PC-3 (cell line): ENCODE measurements around the gene SDHAF4. TPM values are rescaled to one million over a fixed set of nuclear protein-coding genes. Genes with fewer than 3 reads are reported as not detected.

ENCODE experiments used
- ATAC-seq: fragments of 200-7000 bp; cut with Tn5 transposase; 2 replicates; pipeline ENCODE4 v1.9.1; 2020; ENCODE audit warnings: mild to moderate bottlenecking, moderate library complexity
- BruUV-seq: library from RNA; stranded (reverse); fragments of 400-500 nt; replicated peaks from 2 replicates; lab custom pipeline; 2021; lab: Mats Ljungman, UMichigan
- CTCF ChIA-PET: fragments of 300-600 bp; sonication (Branson Sonifier 250); formaldehyde crosslinking; loops from one replicate; lab custom pipeline; 2022; ENCODE audit warnings: antibody characterized with exemption; lab: Charles Lee
- POLR2A ChIA-PET: fragments of 300-600 bp; sonication (Branson Sonifier 250); formaldehyde crosslinking; loops from one replicate; lab custom pipeline; 2022; ENCODE audit warnings: antibody characterized with exemption; ENCODE audit not compliant: unreplicated experiment; lab: Charles Lee
- DNase-seq: peaks from one replicate; pipeline ENCODE4 v3.0.0-alpha.2; 2015
- H2AFZ ChIP-seq: fragments of 300-600 bp; sonication (generic); 2 replicates; pipeline ENCODE4 v1.6.0; 2016; ENCODE audit warnings: antibody characterized with exemption, low read length
- H3F3A ChIP-seq: fragments of 300-600 bp; sonication (generic); one replicate; pipeline ENCODE4 v1.6.0; 2017; ENCODE audit warnings: antibody characterized with exemption, low read length, control low read depth, mild to moderate bottlenecking; ENCODE audit not compliant: unreplicated experiment
- H3K27ac ChIP-seq: fragments of 300-600 bp; sonication (generic); 2 replicates; pipeline ENCODE4 v1.5.1; 2016; ENCODE audit warnings: mild to moderate bottlenecking, low read length
- H3K27me3 ChIP-seq: fragments of 300-600 bp; sonication (generic); 2 replicates; pipeline ENCODE4 v1.6.1; 2016; ENCODE audit warnings: low read length, mixed read lengths
- H3K36me3 ChIP-seq: fragments of 300-600 bp; sonication (generic); 2 replicates; pipeline ENCODE4 v1.6.1; 2016; ENCODE audit warnings: low read depth, mixed run types, low read length, mixed read lengths
- H3K4me1 ChIP-seq: fragments of 300-600 bp; sonication (generic); 2 replicates; pipeline ENCODE4 v1.5.1; 2016; ENCODE audit warnings: low read length; ENCODE audit not compliant: insufficient read depth
- H3K4me2 ChIP-seq: fragments of 300-600 bp; sonication (generic); 2 replicates; pipeline ENCODE4 v1.6.0; 2016; ENCODE audit warnings: low read length
- H3K4me3 ChIP-seq: fragments of 300-600 bp; sonication (generic); 2 replicates; pipeline ENCODE4 v1.5.1; 2016; ENCODE audit warnings: mild to moderate bottlenecking, low read length, mixed read lengths
- H3K79me2 ChIP-seq: fragments of 300-600 bp; sonication (generic); 2 replicates; pipeline ENCODE4 v1.6.1; 2017; ENCODE audit warnings: low read length, mixed read lengths
- H3K9ac ChIP-seq: fragments of 300-600 bp; sonication (generic); 2 replicates; pipeline ENCODE4 v1.6.0; 2016; ENCODE audit warnings: mild to moderate bottlenecking, low read length
- H3K9me2 ChIP-seq: fragments of 300-600 bp; sonication (generic); replicated peaks from 2 replicates; pipeline ENCODE4 v1.6.1; 2016; ENCODE audit warnings: mixed run types, low read length, mixed read lengths
- H3K9me3 ChIP-seq: fragments of 300-600 bp; sonication (generic); 2 replicates; pipeline ENCODE4 v1.6.1; 2016; ENCODE audit warnings: low read length, mixed read lengths
- H4K20me1 ChIP-seq: fragments of 300-600 bp; sonication (generic); 2 replicates; pipeline ENCODE4 v1.6.1; 2016; ENCODE audit warnings: low read length, mixed read lengths
- CTCF ChIP-seq: fragments of 300-600 bp; sonication (generic); conservative IDR thresholded peaks from 2 replicates; pipeline ENCODE4 v1.5.1; 2017; ENCODE audit warnings: antibody characterized with exemption, low read depth, mild to moderate bottlenecking, low read length
- EZH2 ChIP-seq: fragments of 300-600 bp; sonication (generic); IDR thresholded peaks from one replicate; pipeline ENCODE4 v1.6.1; 2017; ENCODE audit warnings: antibody characterized with exemption, mild to moderate bottlenecking, low read length; ENCODE audit not compliant: unreplicated experiment
- EZH2phosphoT487 ChIP-seq: fragments of 300-600 bp; sonication (generic); IDR thresholded peaks from 2 replicates; pipeline ENCODE4 v1.6.1; 2018; ENCODE audit warnings: mild to moderate bottlenecking, antibody characterized with exemption, low read length, borderline replicate concordance
- intact Hi-C: fragments of 100-400 bp; cut with micrococcal nuclease; formaldehyde crosslinking; loops from 2 replicates; pipeline ENCODE4 v1.9.0; 2023
- total RNA-seq: library from RNA; depleted of rRNA; stranded (reverse); fragments of >200 nt; gene quantifications from 2 replicates; pipeline ENCODE4 v1.2.3, GENCODE V29; 2014

The SDHAF4 gene
- total RNA-seq, 1 experiment from 2014 or later = 6.2 TPM

DNA sequence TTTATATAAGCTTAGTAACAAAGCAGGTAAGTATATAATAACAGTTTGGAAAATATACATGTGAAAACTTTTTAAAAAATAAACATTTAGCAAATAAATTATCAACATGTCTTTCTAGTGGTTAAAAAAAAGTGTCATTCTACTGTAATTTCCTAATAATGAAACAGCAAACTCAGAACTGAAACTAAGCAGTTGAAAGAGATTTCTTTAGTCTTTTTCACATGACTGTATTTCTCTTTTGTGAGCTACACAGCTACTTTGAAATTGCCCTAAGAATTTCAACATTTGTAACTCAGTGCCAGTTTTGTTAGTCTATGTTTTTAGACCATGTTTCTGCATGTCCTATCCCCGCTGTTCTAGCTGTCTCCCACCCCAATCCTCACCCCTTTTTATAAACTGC is 28.4 kb upstream of the SDHAF4 start:
- ChIA-PET CTCF (no interaction called here), POLR2A (no interaction called here)
- Histone ChIP-seq H3K4me1 (no peaks in the 10 kb centered on the region), H3K4me2 (no peak overlapping the region), H3K27me3 (no peaks in the 10 kb centered on the region), H3K79me2 (no peaks in the 10 kb centered on the region), H3K4me3 (no peak overlapping the region), H4K20me1 (no peaks in the 10 kb centered on the region), H3F3A (no peaks in the 10 kb centered on the region), H3K36me3 (no peaks in the 10 kb centered on the region), H3K27ac (no peak overlapping the region), H3K9me2 (no peaks in the 10 kb centered on the region), H2AFZ (no peak overlapping the region), H3K9ac (no peak overlapping the region), H3K9me3 (no peaks in the 10 kb centered on the region)
- DNase-seq = no peak
- ATAC-seq = no peak
- no peak for TF ChIP-seq EZH2phosphoT487
- no peak for TF ChIP-seq EZH2
- TF ChIP-seq CTCF = no peak
- intact Hi-C loops = no loop called here
- no TSS peak for BruUV-seq

DNA sequence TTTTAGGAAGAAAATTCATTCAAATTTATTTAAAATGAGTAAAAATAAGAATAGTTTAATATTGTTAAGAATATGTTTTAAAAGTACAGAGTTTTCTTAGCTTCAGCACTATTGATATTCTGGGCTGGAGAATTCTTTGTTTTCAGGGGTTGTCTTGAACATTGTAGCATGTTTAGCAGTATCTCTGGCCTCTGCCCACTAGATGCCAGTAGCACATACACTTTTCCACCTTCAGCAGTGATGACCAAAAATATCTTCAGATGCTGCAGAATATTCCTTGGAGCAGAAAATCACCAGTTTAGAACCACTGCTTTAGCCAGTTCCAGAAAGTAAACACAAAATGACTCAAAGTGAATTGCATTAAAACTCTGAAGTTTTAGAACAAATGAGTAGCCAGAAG is 19.4 kb upstream of the SDHAF4 start:
- H3K27ac ChIP-seq = no peak overlapping the region
- no peaks in the 10 kb centered on the region for H3K79me2 ChIP-seq
- DNase-seq (peak; percentile 38), ATAC-seq (peak; percentile 89)
- no peak overlapping the region for H3K4me2 ChIP-seq
- no peak overlapping the region for H2AFZ ChIP-seq
- H3K9me2 ChIP-seq = no peaks in the 10 kb centered on the region
- peaks cover 3% of the 10 kb centered on the region; the same call in 1 of the 2 replicates for H3K4me1 ChIP-seq
- no peaks in the 10 kb centered on the region for H4K20me1 ChIP-seq
- POLR2A ChIA-PET = no interaction called here
- intact Hi-C loops = loop anchor here (1.0 to 5.0 kb wide), 2 partner anchors 120 to 139 kb away; partner anchors contain the start of gene SMAP1
- H3K9me3 ChIP-seq = no peaks in the 10 kb centered on the region
- no peak overlapping the region for H3K9ac ChIP-seq
- H3K36me3 ChIP-seq = no peaks in the 10 kb centered on the region
- TF ChIP-seq EZH2 = no peak
- no peak for TF ChIP-seq EZH2phosphoT487
- peak; percentile 52 for TF ChIP-seq CTCF
- no TSS peak for BruUV-seq
- no peaks in the 10 kb centered on the region for H3K27me3 ChIP-seq
- H3F3A ChIP-seq = no peaks in the 10 kb centered on the region
- CTCF ChIA-PET = interaction anchor here (0.6 kb wide), 1 partner anchor 27 kb away, joined by 3 read pairs; no protein-coding TSS in a partner anchor
- no peak overlapping the region for H3K4me3 ChIP-seq

GRCh38 chr6:70547905-70548304 is 18.8 kb upstream of the SDHAF4 start:
- CTCF ChIA-PET = no interaction called here
- POLR2A ChIA-PET = no interaction called here

More at GRCh38 chr6:70547905-70548304, 18.8 kb upstream of the SDHAF4 start:
- H3K79me2 ChIP-seq = no peaks in the 10 kb centered on the region
- no TSS peak for BruUV-seq
- H3K27ac ChIP-seq = no peak overlapping the region
- H3K4me3 ChIP-seq = no peak overlapping the region
- H3K4me1 ChIP-seq = peaks cover 3% of the 10 kb centered on the region; the same call in 1 of the 2 replicates
- H3K27me3 ChIP-seq = no peaks in the 10 kb centered on the region
- intact Hi-C loops = loop anchor here (1.0 to 5.0 kb wide), 2 partner anchors 119 to 138 kb away; partner anchors contain the start of gene SMAP1
- no peak overlapping the region for H2AFZ ChIP-seq
- ATAC-seq (no peak), DNase-seq (no peak)
- H3K36me3 ChIP-seq = no peaks in the 10 kb centered on the region
- H3K9me3 ChIP-seq = no peaks in the 10 kb centered on the region
- no peak for TF ChIP-seq EZH2phosphoT487
- TF ChIP-seq CTCF = no peak
- TF ChIP-seq EZH2 = no peak
- H3F3A ChIP-seq = no peaks in the 10 kb centered on the region
- no peak overlapping the region for H3K9ac ChIP-seq
- no peaks in the 10 kb centered on the region for H3K9me2 ChIP-seq
- no peaks in the 10 kb centered on the region for H4K20me1 ChIP-seq
- H3K4me2 ChIP-seq = no peak overlapping the region
